K562 (cell line): ENCODE results near the gene CBFA2T2. TPM values are rescaled to one million over a fixed set of nuclear protein-coding genes. Genes with fewer than 3 reads are reported as not detected.
"Not testable (repeated sequence)": the region's sequence is repeated elsewhere in the genome, so short reads cannot be mapped to it uniquely, and the experiment has no call there.

Experiments
- ATAC-seq: fragments of 200-7000 bp; cut with Tn5 transposase; 3 replicates; pipeline ENCODE4 v1.9.1; 2020; ENCODE audit warnings: moderate library complexity
- BruUV-seq: library from RNA; stranded (reverse); fragments of 400-500 nt; replicated peaks from 2 replicates; lab custom pipeline; 2021; lab: Mats Ljungman, UMichigan
- CTCF ChIA-PET: fragments of 300-600 bp; formaldehyde crosslinking; extraction: SDS; loops from one replicate; lab custom pipeline; 2021; ENCODE audit warnings: low intra/inter-chr PET ratio; lab: Yijun Ruan, JAX
- POLR2A ChIA-PET: fragments of 300-600, 350-650 bp; sonication (Branson Sonifier 250); formaldehyde crosslinking; extraction: SDS; loops from one replicate; lab custom pipeline; 2021; ENCODE audit warnings: antibody characterized with exemption, inconsistent platforms; lab: Yijun Ruan, JAX
- DNase-seq, 4 experiments: peaks; one replicate each; pipeline versions ENCODE4 v3.0.0 to v3.0.0-alpha.2; 2011 to 2018; ENCODE audit warnings: low spot score in 3 of 4, mixed read lengths in 3 of 4; ENCODE audit errors: extremely low read depth in 1 of 4
- FAIRE-seq: peaks from 2 replicates; lab custom pipeline; 2011; peaks lifted over from hg19 to GRCh38; lab: Jason Lieb, UNC
- H2AFZ ChIP-seq: 2 replicates; pipeline ENCODE4 v1.6.0; 2011; ENCODE audit warnings: low read depth, low read length, control low read depth, inconsistent platforms
- H3K27ac ChIP-seq: fragments of 200-600 bp; 3 replicates; pipeline ENCODE4 v1.8.0; 2011; ENCODE audit warnings: low read depth, mild to moderate bottlenecking, control low read depth, inconsistent platforms, low read length, moderate library complexity, mixed read lengths; ENCODE audit errors: extremely low read depth
- H3K27me3 ChIP-seq, 2 experiments: fragments of 300-600 bp in 1 of 2; 2 replicates in 1 of 2; 3 replicates in 1 of 2; pipeline versions ENCODE4 v1.6.0 to v1.8.0; 2011; ENCODE audit warnings: inconsistent platforms in 2 of 2, low read length in 2 of 2, mild to moderate bottlenecking in 1 of 2, mixed read lengths in 1 of 2, moderate library complexity in 1 of 2; ENCODE audit not compliant: control insufficient read depth in 2 of 2, insufficient read depth in 2 of 2
- H3K36me3 ChIP-seq: fragments of 300-600 bp; 3 replicates; pipeline ENCODE4 v1.8.0; 2011; ENCODE audit warnings: mild to moderate bottlenecking, low read length, inconsistent platforms; ENCODE audit not compliant: control insufficient read depth, insufficient read depth
- H3K4me1 ChIP-seq, 2 experiments: fragments of 200-600 bp in 1 of 2; replicated peaks in 1 of 2; 2 replicates in 1 of 2; 3 replicates in 1 of 2; pipeline versions ENCODE4 v1.5.1 to v1.8.0; 2011; ENCODE audit warnings: inconsistent platforms in 2 of 2, low read length in 2 of 2, mild to moderate bottlenecking in 1 of 2, mixed read lengths in 1 of 2, moderate library complexity in 1 of 2; ENCODE audit not compliant: control insufficient read depth in 2 of 2, insufficient read depth in 2 of 2
- H3K4me2 ChIP-seq: 2 replicates; pipeline ENCODE4 v1.6.1; 2011; ENCODE audit warnings: low read length, control low read depth, inconsistent platforms, mixed read lengths; ENCODE audit not compliant: insufficient read depth
- H3K4me3 ChIP-seq: fragments of 200-600 bp; sonication (generic), shearing (Covaris generic); 2 replicates; pipeline ENCODE4 v1.5.1; 2016; ENCODE audit warnings: control low read depth, inconsistent platforms
- H3K79me2 ChIP-seq: fragments of 200-600 bp; 3 replicates; pipeline ENCODE4 v1.8.0; 2011; ENCODE audit warnings: low read length, inconsistent platforms; ENCODE audit not compliant: control insufficient read depth, insufficient read depth
- H3K9ac ChIP-seq, 2 experiments: 2 replicates each; pipeline versions ENCODE4 v1.6.0 to v1.6.1; 2011; ENCODE audit warnings: low read depth in 2 of 2, low read length in 2 of 2, control low read depth in 1 of 2, inconsistent platforms in 1 of 2, mild to moderate bottlenecking in 1 of 2, mixed read lengths in 1 of 2; ENCODE audit not compliant: insufficient read depth in 1 of 2
- H3K9me1 ChIP-seq: one replicate; pipeline ENCODE4 v1.6.0; 2011; ENCODE audit warnings: inconsistent platforms, mild to moderate bottlenecking, low read length, moderate library complexity; ENCODE audit not compliant: control insufficient read depth, insufficient read depth
- H3K9me3 ChIP-seq: replicated peaks from 2 replicates; pipeline ENCODE4 v1.5.1; 2011; ENCODE audit warnings: low read depth, low read length, inconsistent platforms; ENCODE audit not compliant: control insufficient read depth, insufficient read depth
- H4K20me1 ChIP-seq: replicated peaks from 2 replicates; pipeline ENCODE4 v1.6.1; 2011; ENCODE audit warnings: low read length, inconsistent platforms, mixed read lengths; ENCODE audit not compliant: control insufficient read depth, insufficient read depth
- DDX20 ChIP-seq: fragments of 450-650 bp; IDR thresholded peaks from 2 replicates; pipeline ENCODE4 v1.6.1; 2016; ENCODE audit warnings: missing genetic modification characterization, low read depth, mild to moderate bottlenecking, missing compliant biosample characterization, moderate library complexity
- FOXK1 ChIP-seq: sonication (generic); formaldehyde crosslinking; IDR thresholded peaks from 2 replicates; pipeline ENCODE4 v1.8.0; 2022; ENCODE audit warnings: missing genetic modification reagents, mild to moderate bottlenecking, borderline replicate concordance
- FUS ChIP-seq: fragments of 200-400 bp; formaldehyde crosslinking; optimal IDR thresholded peaks from 2 replicates; pipeline ENCODE3; 2017; ENCODE audit warnings: low read depth, low read length
- GTF2A2 ChIP-seq: IDR thresholded peaks from 2 replicates; pipeline ENCODE4 v1.6.1; 2016; ENCODE audit warnings: mild to moderate bottlenecking, missing genetic modification characterization, missing compliant biosample characterization
- NELFE ChIP-seq: IDR thresholded peaks from 2 replicates; pipeline ENCODE4 v1.6.1; 2011; ENCODE audit warnings: mild to moderate bottlenecking; ENCODE audit not compliant: insufficient read depth, insufficient read length
- ZKSCAN8 ChIP-seq: fragments of 200-800 bp; sonication (Bioruptor generic); IDR thresholded peaks from 2 replicates; pipeline ENCODE4 v1.6.1; 2016; ENCODE audit warnings: missing genetic modification characterization, missing compliant biosample characterization
- ZSCAN29 ChIP-seq: fragments of 450-650 bp; IDR thresholded peaks from 2 replicates; pipeline ENCODE4 v1.6.1; 2017
- WGBS: fragments of 100-300 bp; shearing (Covaris generic); methylation state at CpG from one replicate; pipeline ENCODE4 v1.1.6; 2016; ENCODE audit warnings: low coverage, mixed read lengths; ENCODE audit not compliant: insufficient coverage; ENCODE audit errors: missing lambda C conversion rate; 5-methylcytosine and 5-hydroxymethylcytosine counted together
- in situ Hi-C: fragments of 300-500 bp; cut with MboI; formaldehyde crosslinking; loops from 4 replicates; pipeline ENCODE4 v1.15.0; 2018; ENCODE audit warnings: inconsistent platforms, mixed read lengths
- intact Hi-C: fragments of 100-400 bp; cut with micrococcal nuclease; formaldehyde crosslinking; loops from 2 replicates; pipeline ENCODE4 v1.14.2; 2022
- polyA plus RNA-seq, 8 experiments: library from polyadenylated mRNA; depleted of rRNA in 4 of 8; stranded (reverse) in 5 of 8; unstranded in 3 of 8; fragments of >200 nt; fragmentation: Nextera tagmentation in 2 of 8; fragmentation: Illumina TruSeq in 1 of 8; extraction: Ambion mirVana in 2 of 8; extraction: Trizol in 1 of 8; gene quantifications; 2 replicates each; pipeline versions ENCODE4 v1.2.1 to v1.2.3, GENCODE V29; 2011 to 2014; ENCODE audit warnings: inconsistent platforms in 1 of 8, missing spikeins in 1 of 8
- total RNA-seq, 7 experiments: library from RNA; depleted of rRNA in 6 of 7; stranded (reverse); fragments of >200 nt in 6 of 7; fragmentation: Illumina TruSeq in 2 of 7; extraction: Trizol in 2 of 7; gene quantifications; 2 replicates each; pipeline versions ENCODE4 v1.2.1 to v1.2.3, GENCODE V29; 2011 to 2021; ENCODE audit warnings: low replicate concordance in 1 of 7
- TF ChIP-seq, protein P1 (sequence below): sonication (generic); formaldehyde crosslinking; IDR thresholded peaks from 2 replicates; pipeline ENCODE4 v1.8.0; 2022; ENCODE audit warnings: mild to moderate bottlenecking, missing genetic modification reagents, borderline replicate concordance

The CBFA2T2 gene
- total and polyA plus RNA-seq, 9 of the 15 experiments (the other 6 are each of a cell fraction or from before 2014, with no cell fraction given): 0.27 to 9.6 (median 5.8) TPM

DNA sequence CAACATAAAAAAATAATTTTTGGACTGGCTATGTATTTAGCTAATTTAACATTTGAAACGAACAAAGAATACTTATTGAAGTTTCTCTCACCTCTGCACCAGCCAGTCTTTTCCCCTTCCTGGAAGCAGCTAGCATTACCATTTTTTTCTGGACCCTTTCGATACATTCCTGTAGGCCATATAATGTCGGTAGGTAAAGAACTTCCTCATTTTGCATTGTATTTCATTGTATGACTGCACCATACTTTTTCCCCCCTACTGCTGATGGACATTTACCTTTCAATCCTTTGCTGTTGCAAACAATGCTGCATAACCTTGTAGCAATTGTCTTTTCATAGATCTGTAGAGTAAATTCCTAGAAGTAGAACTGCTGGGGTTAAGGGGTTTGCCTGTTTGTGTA, 17.6 kb downstream of the CBFA2T2 start (continued):
- TF ChIP-seq ZKSCAN8 (CRISPR knock-in tag) (no peak), FUS (no peak), GTF2A2 (no peak), DDX20 (tag) (no peak), NELFE (no peak), FOXK1 (CRISPR knock-in tag) (no peak), ZSCAN29 (no peak)
- TF ChIP-seq, protein P1, sequence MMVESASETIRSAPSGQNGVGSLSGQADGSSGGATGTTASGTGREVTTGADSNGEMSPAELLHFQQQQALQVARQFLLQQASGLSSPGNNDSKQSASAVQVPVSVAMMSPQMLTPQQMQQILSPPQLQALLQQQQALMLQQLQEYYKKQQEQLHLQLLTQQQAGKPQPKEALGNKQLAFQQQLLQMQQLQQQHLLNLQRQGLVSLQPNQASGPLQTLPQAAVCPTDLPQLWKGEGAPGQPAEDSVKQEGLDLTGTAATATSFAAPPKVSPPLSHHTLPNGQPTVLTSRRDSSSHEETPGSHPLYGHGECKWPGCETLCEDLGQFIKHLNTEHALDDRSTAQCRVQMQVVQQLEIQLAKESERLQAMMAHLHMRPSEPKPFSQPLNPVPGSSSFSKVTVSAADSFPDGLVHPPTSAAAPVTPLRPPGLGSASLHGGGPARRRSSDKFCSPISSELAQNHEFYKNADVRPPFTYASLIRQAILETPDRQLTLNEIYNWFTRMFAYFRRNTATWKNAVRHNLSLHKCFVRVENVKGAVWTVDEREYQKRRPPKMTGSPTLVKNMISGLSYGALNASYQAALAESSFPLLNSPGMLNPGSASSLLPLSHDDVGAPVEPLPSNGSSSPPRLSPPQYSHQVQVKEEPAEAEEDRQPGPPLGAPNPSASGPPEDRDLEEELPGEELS (CRISPR knock-in tag): no peak
- TF ChIP-seq, all 486 proteins: peak for 0

DNA sequence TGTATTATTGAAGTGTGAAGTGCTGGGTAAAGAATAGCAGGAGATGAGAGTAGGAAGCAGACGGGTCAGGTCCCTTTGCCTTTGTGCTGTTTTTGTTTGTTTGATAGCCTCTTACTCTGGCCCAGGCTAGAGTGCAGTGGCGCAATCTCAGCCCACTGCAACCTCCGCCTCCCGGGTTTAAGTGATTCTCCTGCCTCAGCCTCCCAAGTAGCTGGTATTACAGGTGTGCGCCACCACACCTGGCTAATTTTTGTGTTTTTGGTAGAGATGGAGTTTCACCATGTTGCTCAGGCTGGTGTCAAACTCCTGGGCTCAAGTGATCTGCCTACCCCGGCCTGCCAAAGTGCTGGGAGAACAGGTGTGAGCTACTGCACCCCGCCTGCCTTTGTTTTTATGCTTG, 18.1 kb downstream of the CBFA2T2 start:
- POLR2A ChIA-PET, H4K20me1 ChIP-seq, H3K27me3 ChIP-seq, ATAC-seq, H3K4me3 ChIP-seq, H3K36me3 ChIP-seq, DNase-seq, in situ Hi-C loops, BruUV-seq, H3K4me1 ChIP-seq, H3K27ac ChIP-seq, CTCF ChIA-PET, H3K9ac ChIP-seq, H3K9me3 ChIP-seq, H3K9me1 ChIP-seq, intact Hi-C loops, H2AFZ ChIP-seq, FAIRE-seq, H3K4me2 ChIP-seq: not testable (repeated sequence)
- H3K79me2 ChIP-seq: peaks cover 21% of the 10 kb centered on the region; the same call in 1 of the 3 replicates
- WGBS: 89% methylated on average over 5 of the region's 7 CpGs

DNA sequence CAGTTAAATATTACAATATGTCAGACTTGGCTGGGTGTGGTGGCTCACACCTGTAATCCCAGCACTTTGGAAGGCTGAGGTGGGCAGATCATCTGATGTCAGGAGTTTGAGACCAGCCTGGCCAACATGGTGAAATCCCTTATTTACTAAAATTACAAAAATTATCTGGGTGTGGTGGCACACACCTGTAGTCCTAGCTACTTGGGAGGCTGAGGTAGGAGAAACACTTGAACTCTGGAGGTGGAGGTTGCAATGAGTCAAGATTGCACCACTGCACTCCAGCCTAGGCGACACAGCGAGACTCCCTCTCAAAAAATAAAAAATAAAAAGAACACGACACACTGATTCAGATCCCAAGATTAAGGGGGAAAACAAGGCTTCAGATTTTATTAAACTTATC, 19.2 kb downstream of the CBFA2T2 start:
- FAIRE-seq, H4K20me1 ChIP-seq, H2AFZ ChIP-seq, H3K9me3 ChIP-seq, H3K4me3 ChIP-seq, H3K27ac ChIP-seq, ATAC-seq, H3K4me1 ChIP-seq, H3K4me2 ChIP-seq, DNase-seq, intact Hi-C loops, H3K27me3 ChIP-seq, in situ Hi-C loops, H3K9me1 ChIP-seq, CTCF ChIA-PET, BruUV-seq, H3K9ac ChIP-seq, H3K36me3 ChIP-seq: not testable (repeated sequence)
- POLR2A ChIA-PET: interaction anchor here (0.9 kb wide), 1 partner anchor 10 kb away, joined by 3 read pairs; no protein-coding TSS in a partner anchor
- H3K79me2 ChIP-seq: peaks cover 22% of the 10 kb centered on the region; the same call in 1 of the 3 replicates
- WGBS: 85% methylated on average over 3 of the region's 3 CpGs
